ENCODE measurements around the gene AQP12B.

The AQP12B gene

DNA sequence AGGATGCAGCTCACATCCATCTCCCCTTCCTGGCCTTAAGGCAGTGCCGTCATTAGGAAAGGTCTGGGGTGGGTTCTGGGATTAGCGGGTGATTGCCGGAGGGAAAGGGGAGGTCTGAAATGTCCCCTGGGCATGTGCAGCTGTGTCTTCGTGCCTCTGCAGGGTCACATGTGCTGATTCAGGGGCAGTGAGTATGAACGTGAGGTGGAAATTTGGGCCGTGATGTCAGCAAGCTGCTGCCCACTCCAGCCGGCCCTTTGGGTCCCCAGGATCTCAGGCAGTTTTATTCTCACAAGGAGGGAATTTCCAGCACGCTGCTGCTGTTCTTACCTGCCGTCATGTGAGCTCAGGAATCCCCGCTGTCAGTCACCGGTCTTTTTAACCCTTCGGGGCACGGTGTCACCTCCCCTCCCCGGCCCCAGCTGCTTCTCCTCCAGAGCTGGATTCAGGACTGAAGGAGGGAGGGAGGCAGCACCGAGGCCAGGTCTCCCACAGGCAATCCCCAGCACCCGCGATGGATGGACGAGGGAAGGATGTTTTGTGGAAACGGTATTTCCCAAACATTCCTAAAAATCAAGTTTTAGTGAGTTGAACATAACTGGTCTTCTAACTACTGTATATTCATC is 33.9 kb downstream of the AQP12B start:
- TF ChIP-seq MAX (IDR thresholded peaks at IDR 0.05; ENCODE audit: low read depth, low read length) = no peak
- no peak for TF ChIP-seq POLR2A (IDR thresholded peaks at IDR 0.05; ENCODE audit: extremely low read depth, insufficient read length)
- no peak for TF ChIP-seq MYC (IDR thresholded peaks at IDR 0.05; ENCODE audit: low read depth, low read length)
- TF ChIP-seq, protein P1, sequence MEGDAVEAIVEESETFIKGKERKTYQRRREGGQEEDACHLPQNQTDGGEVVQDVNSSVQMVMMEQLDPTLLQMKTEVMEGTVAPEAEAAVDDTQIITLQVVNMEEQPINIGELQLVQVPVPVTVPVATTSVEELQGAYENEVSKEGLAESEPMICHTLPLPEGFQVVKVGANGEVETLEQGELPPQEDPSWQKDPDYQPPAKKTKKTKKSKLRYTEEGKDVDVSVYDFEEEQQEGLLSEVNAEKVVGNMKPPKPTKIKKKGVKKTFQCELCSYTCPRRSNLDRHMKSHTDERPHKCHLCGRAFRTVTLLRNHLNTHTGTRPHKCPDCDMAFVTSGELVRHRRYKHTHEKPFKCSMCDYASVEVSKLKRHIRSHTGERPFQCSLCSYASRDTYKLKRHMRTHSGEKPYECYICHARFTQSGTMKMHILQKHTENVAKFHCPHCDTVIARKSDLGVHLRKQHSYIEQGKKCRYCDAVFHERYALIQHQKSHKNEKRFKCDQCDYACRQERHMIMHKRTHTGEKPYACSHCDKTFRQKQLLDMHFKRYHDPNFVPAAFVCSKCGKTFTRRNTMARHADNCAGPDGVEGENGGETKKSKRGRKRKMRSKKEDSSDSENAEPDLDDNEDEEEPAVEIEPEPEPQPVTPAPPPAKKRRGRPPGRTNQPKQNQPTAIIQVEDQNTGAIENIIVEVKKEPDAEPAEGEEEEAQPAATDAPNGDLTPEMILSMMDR (IDR thresholded peaks at IDR 0.05; ENCODE audit: low read depth, low read length) = no peak
- DNase-seq (ENCODE audit: low read depth) = no peak
- no peak overlapping the region for H3K4me3 ChIP-seq (ENCODE audit: low read depth, low read length)

DNA sequence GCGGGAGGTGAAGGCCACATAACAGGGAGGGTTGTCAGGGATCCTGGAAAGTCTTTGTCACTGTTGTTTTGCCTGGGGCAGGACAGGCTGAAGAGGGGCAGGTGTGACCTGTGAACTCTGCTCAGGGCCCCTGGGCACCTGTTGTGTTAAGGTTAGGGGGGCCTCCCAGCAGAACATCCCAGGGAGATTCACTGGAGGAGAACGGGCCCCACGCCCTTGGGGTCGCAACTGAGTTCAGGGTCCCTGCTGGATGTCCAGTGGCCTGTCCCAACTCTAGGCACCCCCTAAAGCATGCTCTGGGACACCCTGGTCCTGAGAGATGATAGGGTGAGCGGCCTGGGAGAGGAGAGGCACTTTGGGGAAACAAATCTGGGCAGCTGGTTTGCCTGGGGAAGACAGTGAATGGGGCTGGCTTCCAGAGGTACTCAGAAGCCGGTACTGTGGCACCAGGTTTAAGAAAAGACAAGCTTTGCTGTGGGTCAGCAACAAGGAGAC is 34.5 kb downstream of the AQP12B start:
- no peak for TF ChIP-seq POLR2A (IDR thresholded peaks at IDR 0.05; ENCODE audit: extremely low read depth, insufficient read length)
- TF ChIP-seq MAX (IDR thresholded peaks at IDR 0.05; ENCODE audit: low read depth, low read length) = no peak
- no peak for TF ChIP-seq MYC (IDR thresholded peaks at IDR 0.05; ENCODE audit: low read depth, low read length)
- TF ChIP-seq, protein P1 (IDR thresholded peaks at IDR 0.05; ENCODE audit: low read depth, low read length) = no peak
- H3K4me3 ChIP-seq (ENCODE audit: low read depth, low read length) = no peak overlapping the region
- DNase-seq (ENCODE audit: low read depth) = no peak

DNA sequence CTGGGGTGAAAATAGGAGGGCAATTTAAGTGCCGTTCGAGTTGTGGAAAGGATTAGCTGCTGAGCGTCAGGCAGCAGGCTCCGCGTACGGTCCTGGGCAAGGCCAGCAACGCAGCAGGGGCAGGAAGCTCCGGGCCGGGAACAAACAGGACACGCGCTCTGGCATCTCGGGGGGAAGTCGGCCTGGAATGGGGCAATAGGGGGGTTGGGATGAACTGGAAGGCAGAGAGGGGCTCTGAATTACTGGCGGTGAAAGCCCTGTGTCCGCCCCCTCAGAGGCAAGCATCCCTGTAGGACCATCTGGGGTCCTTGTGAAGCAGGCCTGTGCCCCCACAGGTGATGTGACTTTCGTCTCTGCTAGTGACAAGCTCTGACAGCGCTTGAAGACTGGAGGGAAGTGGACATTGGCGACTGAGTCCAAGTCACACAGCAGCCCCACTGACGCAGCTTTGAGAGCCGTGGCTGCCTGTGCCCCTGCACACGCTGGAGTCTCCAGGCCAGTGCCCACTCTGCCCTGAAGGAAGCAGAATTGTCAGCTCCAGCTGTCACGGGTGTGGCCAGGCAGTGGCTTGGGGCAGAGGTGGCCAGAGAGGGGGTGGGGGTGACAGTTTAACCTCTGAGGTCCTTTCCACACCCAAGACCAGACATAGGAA is 35.1 kb downstream of the AQP12B start:
- no peak overlapping the region for H3K4me3 ChIP-seq (ENCODE audit: low read depth, low read length)
- TF ChIP-seq, protein P1 (IDR thresholded peaks at IDR 0.05; ENCODE audit: low read depth, low read length) = no peak
- DNase-seq (ENCODE audit: low read depth) = no peak

- DNase-seq (ENCODE audit: low read depth) = no peak
- TF ChIP-seq, protein P1 (IDR thresholded peaks at IDR 0.05; ENCODE audit: low read depth, low read length) = no peak
- TF ChIP-seq POLR2A (IDR thresholded peaks at IDR 0.05; ENCODE audit: extremely low read depth, insufficient read length) (no peak), MYC (IDR thresholded peaks at IDR 0.05; ENCODE audit: low read depth, low read length) (no peak), MAX (IDR thresholded peaks at IDR 0.05; ENCODE audit: low read depth, low read length) (no peak)
- no peak overlapping the region for H3K4me3 ChIP-seq (ENCODE audit: low read depth, low read length)
Measured at GRCh38 chr2:240646900-240647502, 35.7 kb downstream of the AQP12B start.

DNA sequence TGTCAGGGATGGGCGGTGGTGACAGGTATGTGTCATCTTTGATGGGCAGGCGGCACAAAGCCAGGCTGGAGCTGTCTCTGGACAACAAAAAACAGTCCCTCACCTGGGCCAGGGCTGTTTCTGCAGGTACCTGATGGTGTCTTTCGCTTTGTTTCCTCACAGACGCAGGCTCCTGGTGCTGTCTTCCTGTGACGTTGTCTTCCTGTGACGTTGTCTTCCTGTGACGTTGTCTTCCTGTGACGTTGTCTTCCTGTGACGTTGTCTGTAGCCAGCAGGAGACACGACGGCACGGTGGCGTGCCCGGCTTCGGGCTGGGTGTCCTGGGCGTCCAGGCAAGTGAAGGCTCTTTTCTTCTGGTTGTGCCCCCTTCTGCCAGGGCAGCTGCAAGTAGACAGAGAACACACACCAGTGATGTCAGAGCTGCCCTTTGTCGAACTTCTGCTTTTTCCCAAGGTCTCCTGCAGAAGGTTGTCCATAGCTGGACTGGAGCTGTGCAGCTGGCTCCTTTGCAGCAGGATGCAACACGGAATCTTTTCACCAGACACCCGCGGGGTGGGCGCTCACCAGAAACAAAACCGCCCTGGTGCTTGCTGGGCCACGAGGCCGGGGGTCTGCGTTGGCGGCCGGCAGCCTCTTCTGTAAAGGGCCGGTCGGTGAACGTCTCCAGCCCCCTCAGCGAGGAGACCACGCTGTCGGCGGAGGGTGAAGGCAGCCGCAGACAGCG is 36.3 kb downstream of the AQP12B start:
- peak; percentile 59 for DNase-seq (ENCODE audit: low read depth)
- peak overlapping the region; percentile 32 for H3K4me3 ChIP-seq (ENCODE audit: low read depth, low read length)
- TF ChIP-seq MAX (IDR thresholded peaks at IDR 0.05; ENCODE audit: low read depth, low read length) = no peak

- TF ChIP-seq MAX (IDR thresholded peaks at IDR 0.05; ENCODE audit: low read depth, low read length) = no peak
- TF ChIP-seq MYC (IDR thresholded peaks at IDR 0.05; ENCODE audit: low read depth, low read length) = no peak
- TF ChIP-seq, protein P1 (IDR thresholded peaks at IDR 0.05; ENCODE audit: low read depth, low read length) = no peak
- TF ChIP-seq POLR2A (IDR thresholded peaks at IDR 0.05; ENCODE audit: extremely low read depth, insufficient read length) = no peak
- H3K4me3 ChIP-seq (ENCODE audit: low read depth, low read length) = no peak overlapping the region
- DNase-seq (ENCODE audit: low read depth) = no peak
Measured at GRCh38 chr2:240645801-240646175, 36.9 kb downstream of the AQP12B start.

All from NB4 (cell line).